ENCODE data around the gene ERCC3.
"Not testable (repeated sequence)": the region's sequence is repeated elsewhere in the genome, so short reads cannot be mapped to it uniquely, and the experiment has no call there.

The ERCC3 gene

DNA sequence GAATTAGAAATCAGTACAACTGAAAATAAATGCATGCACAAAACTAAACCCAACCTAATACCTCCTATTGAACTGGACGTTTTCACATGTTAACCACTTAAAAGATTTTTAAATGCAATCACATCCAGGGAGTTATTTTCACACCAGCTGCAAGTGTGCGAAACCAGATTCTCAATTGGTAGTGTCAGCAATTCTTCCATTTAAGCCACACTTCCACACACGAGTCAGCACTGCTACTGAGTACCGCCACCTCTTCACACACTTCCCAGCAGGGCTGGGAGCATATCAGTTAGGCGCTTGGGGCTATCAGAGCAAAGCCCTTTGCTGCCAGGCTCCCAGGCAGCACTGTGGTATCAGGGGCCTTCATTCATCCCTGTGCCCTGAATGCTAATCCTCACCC is 14.2 kb downstream of the ERCC3 start:
- DNase-seq (ENCODE audit: low read depth, low spot score): no peak

DNA sequence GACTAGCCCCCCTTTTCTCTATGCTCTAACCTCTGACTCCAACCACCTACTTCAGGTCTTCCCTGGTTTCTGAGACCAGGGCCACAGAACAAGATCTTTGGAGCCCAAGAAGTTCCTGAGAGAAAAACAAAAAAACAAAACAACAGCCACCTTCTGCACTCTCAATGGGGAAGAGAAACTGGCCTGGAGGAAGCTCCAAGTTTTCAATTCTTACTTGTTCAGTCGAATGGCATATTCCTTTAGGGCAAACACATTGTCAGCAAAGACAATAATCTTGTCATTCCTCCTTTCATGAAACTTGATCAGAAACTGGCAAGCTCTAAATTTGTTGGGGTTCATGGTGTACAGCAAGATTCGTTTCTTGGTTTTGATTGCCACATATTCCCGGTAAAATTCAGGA is 15.0 kb downstream of the ERCC3 start:
- no peak for DNase-seq (ENCODE audit: low read depth, low spot score)

DNA sequence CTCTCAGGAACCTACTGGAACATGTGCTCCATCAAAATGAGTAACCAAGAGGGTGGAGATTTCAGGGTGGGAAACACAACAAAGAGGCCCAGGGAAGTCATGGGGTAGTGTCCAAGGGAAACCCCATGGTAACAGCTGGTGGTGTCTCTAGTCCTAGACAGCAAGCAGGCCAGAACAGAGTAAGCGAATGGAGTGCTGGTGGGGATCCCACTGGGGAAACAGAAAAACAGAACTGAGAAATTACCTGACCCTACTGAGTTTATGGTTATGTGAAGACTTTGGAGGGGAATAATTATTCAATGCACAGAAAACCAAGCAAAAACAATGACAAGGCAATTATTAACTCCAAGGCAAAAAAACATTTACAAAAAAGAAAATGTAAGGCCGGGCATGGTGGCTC is 16.9 kb downstream of the ERCC3 start:
- no peak for DNase-seq (ENCODE audit: low read depth, low spot score)

DNA sequence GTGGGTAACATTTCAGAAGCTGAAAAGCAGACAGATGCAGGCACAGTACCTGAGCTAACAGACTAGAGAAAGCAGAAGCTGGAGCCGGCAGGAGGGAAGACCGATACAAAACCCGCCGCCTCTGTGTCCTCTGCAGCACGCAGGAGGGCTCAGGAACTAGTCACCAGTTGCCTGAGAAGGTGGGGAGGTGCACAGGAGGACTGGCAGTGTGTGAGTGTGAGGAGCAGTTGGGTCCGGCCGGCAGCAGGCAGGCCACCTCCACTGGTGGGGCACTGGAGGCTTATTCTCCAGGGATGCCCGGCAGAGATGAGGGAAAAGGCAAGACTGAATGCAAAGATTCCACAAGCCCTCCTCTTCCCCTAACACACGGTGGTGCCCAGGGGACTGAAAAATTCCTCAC is 18.2 kb downstream of the ERCC3 start:
- DNase-seq (ENCODE audit: low read depth, low spot score): no peak

DNA sequence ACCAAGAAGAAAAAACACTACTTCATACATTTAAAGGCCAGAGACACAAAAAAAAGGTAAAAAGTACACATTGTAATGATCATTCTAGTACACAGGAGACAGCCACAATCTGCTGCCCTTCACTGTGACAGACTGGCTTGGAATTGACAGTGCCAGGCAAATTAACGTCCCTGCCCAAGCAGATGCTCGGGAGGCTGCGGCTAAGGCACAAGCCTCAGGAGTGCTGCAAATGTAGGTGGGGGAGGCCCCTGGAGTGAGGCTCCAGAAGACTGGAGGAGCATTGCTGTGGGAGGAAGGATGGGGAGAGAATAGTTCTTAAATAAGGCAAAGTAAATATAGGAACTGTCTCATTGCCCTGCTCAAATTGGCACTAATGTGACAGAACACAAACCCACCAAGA is 18.6 kb downstream of the ERCC3 start:
- DNase-seq (ENCODE audit: low read depth, low spot score): no peak

DNA sequence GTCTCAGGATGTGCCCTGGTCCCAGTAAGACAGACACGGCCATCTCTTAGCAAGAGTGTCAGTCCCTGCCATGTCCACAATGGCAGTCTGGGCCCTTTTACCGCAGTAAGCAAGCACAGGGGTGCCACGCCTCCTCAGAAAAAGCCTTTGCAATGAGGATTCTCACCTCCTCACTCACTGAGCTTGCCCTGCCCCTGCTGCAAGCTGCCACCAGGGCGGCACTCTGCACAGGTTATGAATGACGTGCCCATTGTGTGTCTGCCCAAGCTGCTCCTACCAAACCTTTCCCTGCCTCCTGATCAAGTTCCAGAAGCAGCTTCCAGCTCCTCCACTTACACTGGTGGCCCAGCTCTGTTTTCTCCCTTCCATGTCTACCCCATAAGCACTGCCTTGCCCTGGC is 23.3 kb downstream of the ERCC3 start:
- no peak for DNase-seq (ENCODE audit: low read depth, low spot score)

DNA sequence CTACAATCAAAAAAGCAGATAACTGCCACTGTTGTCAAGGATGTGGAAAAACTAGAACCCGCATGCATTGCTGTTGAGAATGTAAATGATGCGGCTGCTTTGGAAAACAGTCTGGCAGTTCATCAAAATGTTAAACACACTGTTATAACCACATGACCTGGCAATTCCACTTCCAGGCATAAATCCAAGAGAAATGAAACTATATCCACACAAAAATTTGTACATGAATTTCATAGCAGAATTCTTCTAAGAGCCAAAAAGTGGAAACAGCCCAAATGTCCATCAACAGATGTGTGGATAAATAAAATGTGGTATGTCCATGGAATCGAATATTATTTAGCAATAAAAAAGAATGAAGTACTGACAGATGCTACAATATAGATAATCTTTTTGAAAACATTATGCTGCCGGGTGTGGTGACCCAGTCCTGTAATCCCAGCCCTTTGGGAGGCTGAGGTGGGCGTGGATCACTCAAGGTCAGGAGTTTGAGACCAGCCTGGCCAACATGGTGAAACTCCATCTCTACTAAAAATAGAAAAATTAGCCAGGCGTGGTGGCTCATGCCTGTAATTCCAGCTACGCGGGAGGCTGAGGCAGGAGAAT is 32.0 kb downstream of the ERCC3 start:
- DNase-seq (ENCODE audit: low read depth, low spot score): no peak

DNA sequence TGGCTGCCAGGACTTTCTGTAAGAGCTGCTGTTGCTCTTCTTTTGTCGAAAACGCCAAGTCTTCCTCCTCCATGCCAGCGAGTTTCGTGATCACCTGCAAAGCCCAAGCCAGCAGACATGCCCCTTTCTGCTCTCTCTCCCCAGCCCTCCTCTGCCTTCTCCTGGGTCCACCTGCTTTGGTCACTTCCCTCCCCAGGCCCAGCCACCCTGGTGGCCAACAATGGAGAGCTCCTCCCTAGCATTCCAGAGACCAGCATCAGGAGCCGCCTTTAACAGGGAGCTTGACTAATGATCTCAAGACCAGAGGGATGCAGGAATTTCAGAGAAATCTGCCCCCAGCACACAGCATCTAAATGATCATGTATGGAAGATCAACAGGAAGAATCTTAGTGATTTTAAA is 34.6 kb downstream of the ERCC3 start:
- no peak for DNase-seq (ENCODE audit: low read depth, low spot score)

DNA sequence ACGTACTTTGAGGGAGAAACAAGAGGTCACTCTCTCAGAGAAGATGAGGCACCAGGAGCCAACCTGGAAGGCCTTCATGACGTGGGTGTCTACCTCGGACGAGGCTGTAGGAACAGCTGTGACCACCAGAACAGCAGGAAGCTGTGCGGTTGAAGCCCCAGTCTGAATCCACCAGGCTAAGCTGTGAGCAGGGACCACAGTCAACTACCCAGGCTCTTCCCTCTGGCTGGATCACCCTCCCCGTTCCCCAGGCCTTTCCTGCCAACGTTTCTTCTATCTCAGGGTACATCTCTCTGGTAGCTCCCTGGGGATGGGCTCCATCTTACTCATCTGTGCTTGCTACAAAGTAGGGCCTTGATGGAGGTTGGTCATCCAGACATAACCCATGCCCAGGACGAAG is 37.1 kb downstream of the ERCC3 start:
- DNase-seq (ENCODE audit: low read depth, low spot score): no peak

DNA sequence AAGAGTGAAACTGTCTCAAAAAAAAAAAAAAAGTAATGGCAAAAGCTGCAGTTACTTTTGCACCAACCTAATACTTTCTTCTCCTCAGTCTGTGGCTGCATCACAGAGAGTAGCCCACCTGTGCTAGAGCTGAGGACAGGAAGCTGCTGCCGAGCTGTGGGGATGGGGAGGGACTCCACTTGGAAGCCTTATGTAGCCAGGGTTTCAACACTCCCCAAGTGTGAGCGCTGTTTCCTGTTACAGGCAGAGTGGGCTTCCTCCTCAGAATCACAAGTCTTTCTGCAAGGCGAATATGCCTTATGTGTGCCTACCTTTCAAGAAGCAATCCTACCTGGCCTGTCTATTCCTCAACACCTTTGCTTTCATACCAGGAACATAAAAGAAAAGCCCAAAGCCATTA is 37.6 kb downstream of the ERCC3 start:
- DNase-seq (ENCODE audit: low read depth, low spot score): no peak

DNA sequence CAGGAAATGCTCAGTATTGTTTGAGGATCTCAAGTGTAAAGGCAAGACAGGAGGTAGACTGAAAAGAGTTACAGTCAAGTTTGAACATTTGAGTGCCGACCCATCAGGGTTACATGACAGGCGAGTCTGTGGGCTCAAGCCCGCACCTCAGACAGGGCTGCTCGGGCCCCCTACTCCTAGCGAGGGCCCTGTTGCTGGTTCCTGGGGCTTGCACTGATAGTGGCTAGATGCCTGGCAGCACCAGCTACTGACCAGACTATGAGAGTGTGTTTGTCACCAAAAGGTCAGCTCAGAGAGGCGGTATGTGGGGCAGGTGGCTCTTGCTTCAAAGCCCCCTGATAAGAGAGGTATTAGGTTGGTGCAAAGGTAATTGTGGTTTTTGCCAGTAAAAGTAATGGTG is 38.2 kb downstream of the ERCC3 start:
- no peak for DNase-seq (ENCODE audit: low read depth, low spot score)

DNA sequence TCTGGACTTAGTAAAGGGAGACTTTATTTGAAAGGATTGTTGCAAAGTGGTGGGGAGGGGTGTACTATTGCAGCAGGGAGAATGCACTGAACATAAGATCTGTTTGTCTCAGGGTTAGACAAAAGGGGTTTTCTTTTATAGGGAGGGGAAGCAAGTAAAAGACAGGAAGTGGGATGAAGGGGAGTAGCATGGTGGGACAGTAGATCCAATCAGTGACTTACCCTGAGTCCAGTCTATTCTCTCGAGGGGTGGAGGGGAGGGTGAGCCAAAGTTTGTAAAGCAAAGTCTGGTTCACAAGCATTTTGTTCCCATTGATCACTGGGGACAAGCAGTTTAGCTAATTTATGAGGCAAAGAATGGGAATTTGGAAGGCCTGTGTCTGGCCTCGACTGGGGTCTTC is 38.8 kb downstream of the ERCC3 start:
- DNase-seq (ENCODE audit: low read depth, low spot score): no peak

DNA sequence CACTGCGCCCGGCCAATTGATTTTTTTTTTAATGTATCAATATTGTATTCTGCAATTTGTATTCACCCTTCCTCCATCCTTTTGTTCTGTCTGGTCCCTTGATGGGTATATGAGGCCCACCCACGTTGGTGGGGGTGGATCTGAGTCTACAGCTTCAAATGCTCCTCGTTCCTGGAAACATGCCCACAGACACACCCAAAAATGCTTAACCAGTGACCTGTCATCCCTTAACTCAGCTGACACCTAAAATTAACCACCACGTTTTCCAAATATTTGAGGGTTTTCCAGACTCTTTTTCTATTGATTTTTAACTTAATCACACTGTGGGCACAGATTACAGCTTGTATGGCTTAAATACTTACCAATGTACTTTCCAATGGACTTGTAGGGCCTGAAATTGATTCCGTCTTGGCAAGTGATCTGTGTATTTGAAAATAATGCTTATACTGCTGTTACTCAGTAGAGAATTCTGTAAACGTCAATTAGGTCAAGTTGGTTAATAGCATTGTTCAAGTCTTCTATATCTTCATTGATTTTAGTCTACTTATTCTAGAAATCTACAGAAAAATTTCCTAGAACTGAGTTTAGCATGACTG is 39.5 kb downstream of the ERCC3 start:
- no peak for DNase-seq (ENCODE audit: low read depth, low spot score)

DNA sequence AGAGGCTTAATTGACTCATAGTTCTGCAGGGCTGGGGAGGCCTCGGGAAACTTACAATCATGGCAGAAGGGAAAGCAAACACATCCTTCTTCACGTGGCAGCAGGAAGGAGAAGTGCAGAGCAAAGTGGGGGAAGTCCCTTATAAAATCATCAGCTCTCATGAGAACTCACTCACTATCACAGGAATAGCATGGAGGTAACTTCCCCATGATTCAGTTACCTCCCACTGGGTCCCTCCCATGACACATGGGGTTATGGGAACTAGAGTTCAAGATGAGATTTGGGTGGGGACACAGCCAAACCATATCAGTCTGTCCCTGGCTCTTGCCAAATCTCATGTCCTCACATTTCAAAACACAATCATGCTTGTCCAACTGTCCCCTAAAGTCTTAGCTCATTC is 52.8 kb downstream of the ERCC3 start:
- DNase-seq (ENCODE audit: low read depth, low spot score): not testable (repeated sequence)

DNA sequence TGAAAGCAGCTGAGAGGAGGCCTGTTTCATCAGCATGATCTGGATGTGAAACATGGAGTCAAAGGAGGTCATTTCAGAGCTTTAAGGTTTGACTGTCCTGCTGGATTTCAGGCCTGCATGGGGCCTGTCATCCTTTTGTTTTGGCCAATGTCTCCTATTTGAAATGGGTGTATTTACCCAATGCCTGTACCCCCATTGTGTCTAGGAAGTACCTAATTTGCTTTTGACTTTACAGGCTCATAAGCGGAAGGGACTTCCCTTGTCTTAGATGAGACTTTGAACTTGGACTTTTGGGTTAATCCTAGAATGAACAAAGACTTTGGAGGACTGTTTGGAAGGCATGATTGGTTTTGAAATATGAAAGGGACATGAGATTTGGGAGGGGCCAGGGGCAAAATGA is 54.5 kb downstream of the ERCC3 start:
- no peak for DNase-seq (ENCODE audit: low read depth, low spot score)

DNA sequence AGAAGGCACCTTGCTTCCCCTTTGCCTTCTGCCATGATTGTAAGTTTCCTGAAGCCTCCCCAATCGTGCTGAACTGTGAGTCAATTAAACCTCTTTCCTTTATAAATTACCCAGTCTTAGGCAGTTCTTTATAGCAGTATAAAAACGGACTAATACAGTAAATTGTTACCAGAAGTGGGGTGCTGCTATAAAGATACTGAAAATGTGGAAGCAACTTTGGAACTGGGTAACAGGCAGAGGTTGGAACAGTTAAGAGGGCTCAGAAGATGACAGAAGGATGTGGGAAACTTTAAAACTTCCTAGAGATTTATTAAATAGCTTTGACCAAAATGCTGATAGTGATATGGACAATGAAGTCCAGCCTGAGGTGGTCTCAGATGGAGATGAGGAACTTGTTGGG is 56.2 kb downstream of the ERCC3 start:
- DNase-seq (ENCODE audit: low read depth, low spot score): not testable (repeated sequence)

DNA sequence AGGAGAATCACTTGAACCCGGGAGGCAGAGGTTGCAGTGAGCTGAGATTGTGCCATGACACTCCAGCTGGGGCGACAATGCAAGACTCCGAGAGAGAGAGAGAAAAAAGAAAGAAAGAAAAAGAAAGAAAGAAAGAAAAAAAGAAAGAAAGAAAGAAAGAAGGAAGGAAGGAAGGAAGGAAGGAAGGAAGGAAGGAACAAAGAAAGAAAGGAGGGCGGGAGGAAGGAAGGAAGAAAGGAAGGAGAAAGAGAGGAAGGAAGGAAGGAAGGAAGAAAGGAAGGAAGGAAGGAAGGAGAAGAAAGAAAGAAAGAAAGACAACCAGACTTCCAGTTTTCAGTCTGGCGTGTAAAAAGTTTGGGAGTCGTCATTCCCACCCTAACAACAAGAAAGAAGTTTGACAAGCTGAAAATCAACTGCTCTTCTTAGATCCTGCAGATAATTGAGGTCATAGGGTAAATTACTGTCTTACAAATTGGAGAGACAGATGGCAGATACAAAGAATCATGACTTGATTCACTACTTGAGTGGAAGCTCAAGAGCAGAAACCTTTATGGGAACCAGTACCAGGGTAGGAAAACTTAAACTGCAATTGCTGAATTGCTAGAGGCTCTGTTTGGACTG is 58.8 kb downstream of the ERCC3 start:
- DNase-seq (ENCODE audit: low read depth, low spot score): no peak

DNA sequence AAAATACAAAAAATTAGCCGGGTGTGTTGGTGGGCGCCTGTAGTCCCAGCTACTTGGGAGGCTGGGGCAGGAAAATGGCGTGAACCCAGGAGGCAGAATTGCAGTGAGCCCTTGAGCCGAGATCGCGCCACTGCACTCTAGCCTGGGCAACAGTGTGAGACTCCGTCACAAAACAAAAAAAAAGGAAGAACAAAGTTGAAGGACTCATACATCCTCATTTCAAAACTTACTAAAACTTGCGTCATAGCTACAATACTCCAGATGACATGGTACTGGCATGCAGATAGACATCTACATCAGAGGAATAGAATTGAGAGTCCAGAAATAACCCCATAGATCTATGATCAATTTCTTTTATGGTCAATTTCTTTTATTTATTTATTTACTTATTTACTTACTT is 60.2 kb downstream of the ERCC3 start:
- no peak for DNase-seq (ENCODE audit: low read depth, low spot score)

DNA sequence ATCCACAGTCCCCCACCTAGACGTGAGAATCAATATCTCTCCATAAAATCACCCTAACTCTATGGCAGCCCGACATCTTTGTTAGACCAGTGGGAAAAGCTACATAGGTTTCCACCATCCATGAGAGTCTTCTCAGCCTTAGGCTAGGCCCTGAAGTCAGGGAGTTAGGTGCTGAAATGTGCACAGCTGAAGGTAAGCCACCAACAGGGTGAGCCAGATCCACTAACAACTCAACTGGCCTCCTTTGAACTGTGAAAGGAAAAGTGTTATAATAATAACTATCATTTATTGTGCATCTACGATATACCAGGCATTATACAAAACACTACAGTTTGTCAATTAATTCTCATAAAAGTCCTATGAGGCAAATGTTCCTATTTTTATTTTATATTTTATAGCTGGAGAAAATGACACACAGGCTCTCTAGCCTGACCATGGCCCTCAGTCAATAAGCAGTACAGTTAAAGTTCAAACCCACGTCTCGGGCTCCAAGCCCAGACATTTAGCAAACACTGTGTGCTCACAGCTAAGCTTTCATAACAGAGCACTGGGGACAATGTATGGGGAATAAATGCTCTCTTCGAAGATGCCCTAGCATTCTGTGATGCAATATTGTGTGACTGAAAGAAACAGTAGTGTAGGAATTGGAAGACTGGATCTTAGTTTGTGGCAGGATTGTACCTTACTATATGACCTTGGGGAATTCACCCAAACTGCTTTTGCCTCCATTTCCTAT is 62.6 kb downstream of the ERCC3 start:
- no peak for DNase-seq (ENCODE audit: low read depth, low spot score)

DNA sequence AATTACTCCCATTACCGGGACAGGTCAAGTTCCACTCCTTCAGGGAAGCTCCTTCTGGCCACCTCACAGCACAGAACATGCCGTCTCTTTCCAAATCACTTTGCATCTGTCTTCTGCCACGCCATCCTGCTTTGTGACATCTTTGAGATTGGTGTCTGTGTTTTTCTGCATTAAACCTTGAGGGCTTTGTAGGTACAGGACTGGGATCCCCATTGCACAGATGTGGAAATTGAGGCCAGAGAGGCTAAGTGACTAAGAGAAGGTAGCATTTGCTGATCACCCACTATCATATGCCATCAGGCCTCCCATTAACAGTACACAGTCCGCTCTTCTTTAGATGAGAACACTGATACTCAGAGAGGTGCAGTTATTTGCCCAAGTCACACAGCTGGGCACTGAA is 64.4 kb downstream of the ERCC3 start:
- DNase-seq (ENCODE audit: low read depth, low spot score): no peak

DNA sequence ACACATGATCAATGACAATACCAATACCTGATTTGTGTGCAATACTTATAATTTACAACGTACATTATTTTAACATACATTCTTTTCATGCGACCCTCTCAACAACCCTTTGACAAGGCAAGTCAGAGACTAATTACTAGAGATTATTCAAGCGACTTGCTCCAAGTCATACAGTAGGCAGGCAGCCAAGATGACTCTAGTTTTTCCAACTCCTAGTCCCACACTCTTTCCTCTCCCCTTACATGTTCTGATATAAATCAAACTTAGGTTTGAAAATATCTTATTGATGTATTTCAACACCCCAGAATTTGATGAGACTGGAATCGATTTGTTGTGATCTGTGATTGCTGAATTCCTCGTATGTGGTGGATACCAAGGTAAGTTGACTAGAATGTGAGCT is 65.8 kb downstream of the ERCC3 start:
- no peak for DNase-seq (ENCODE audit: low read depth, low spot score)

DNA sequence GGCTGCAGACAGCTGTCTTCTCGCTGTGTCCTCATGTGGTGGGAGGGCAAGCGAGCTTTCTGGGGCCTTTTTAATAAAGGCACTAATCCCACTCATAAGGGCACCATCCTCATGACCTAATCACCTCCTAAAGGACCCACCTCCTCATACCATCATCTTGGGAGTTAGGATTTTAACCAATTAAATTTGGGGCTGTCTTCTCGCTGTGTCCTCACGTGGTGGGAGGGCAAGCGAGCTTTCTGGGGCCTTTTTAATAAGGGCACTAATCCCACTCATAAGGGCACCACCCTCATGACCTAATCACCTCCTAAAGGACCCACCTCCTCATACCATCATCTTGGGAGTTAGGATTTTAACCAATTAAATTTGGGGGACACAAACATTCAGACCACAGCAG is 66.7 kb downstream of the ERCC3 start:
- DNase-seq (ENCODE audit: low read depth, low spot score): not testable (repeated sequence)

Measured in ELF-1 (cell line).